Activated CD8-positive, alpha-beta memory T cell treated with anti-CD3 and anti-CD28 coated beads, Interleukin-2, amount 50 U/mL, for 4 hours (primary cell): ENCODE measurements around the gene PPP1R2B.
"Not testable (repeated sequence)": the region's sequence is repeated elsewhere in the genome, so short reads cannot be mapped to it uniquely, and the experiment has no call there.

Experiments used
- DNase-seq: peaks from one replicate; pipeline ENCODE4 v3.0.0-alpha.2; 2020

PPP1R2B gene

GRCh38 chr5:156850206-156850751 lies at the start of gene PPP1R2B:
TSS of gene PPP1R2B (plus strand) at chr5:156850295. CDS start at chr5:156850563, 268 bp downstream.
- DNase-seq = no peak

- DNase-seq = no peak
These were observed 49.2 kb upstream of the PPP1R2B start for GRCh38 chr5:156800929-156801328.

GRCh38 chr5:156802501-156802900 lies 47.6 kb upstream of the PPP1R2B start:
- DNase-seq = no peak

- DNase-seq = no peak
These were observed 46.7 kb upstream of the PPP1R2B start for GRCh38 chr5:156803404-156803803.

GRCh38 chr5:156812959-156813358 lies 37.1 kb upstream of the PPP1R2B start:
- DNase-seq = no peak

GRCh38 chr5:156815988-156816599 lies 34.0 kb upstream of the PPP1R2B start:
- no peak for DNase-seq

- DNase-seq = no peak
These were observed 30.6 kb upstream of the PPP1R2B start for GRCh38 chr5:156819537-156819936.

GRCh38 chr5:156819967-156820581 lies 30.0 kb upstream of the PPP1R2B start:
- DNase-seq = no peak

- no peak for DNase-seq
These were observed 25.9 kb upstream of the PPP1R2B start for GRCh38 chr5:156824241-156824640.

GRCh38 chr5:156824800-156825199 lies 25.3 kb upstream of the PPP1R2B start:
- DNase-seq = no peak

- DNase-seq = no peak
These were observed 24.4 kb upstream of the PPP1R2B start for GRCh38 chr5:156825688-156826087.

GRCh38 chr5:156826150-156826549 lies 23.9 kb upstream of the PPP1R2B start:
- no peak for DNase-seq

- no peak for DNase-seq
These were observed 15.2 kb upstream of the PPP1R2B start for GRCh38 chr5:156834916-156835315.

GRCh38 chr5:156835905-156836304 lies 14.2 kb upstream of the PPP1R2B start:
- DNase-seq = no peak

GRCh38 chr5:156836846-156837245 lies 13.2 kb upstream of the PPP1R2B start:
- DNase-seq = no peak

- DNase-seq = no peak
These were observed 11.1 kb upstream of the PPP1R2B start for GRCh38 chr5:156838961-156839360.

GRCh38 chr5:156841737-156842136 lies 8.4 kb upstream of the PPP1R2B start:
- DNase-seq = no peak

GRCh38 chr5:156846914-156847313 lies 3.2 kb upstream of the PPP1R2B start:
- DNase-seq = no peak

GRCh38 chr5:156848447-156848846 lies 1.6 kb upstream of the PPP1R2B start:
- not testable (repeated sequence) for DNase-seq

- DNase-seq = no peak
These were observed 1.8 kb downstream of the PPP1R2B start for GRCh38 chr5:156851880-156852279.

GRCh38 chr5:156853055-156853454 lies 3.0 kb downstream of the PPP1R2B start:
- not testable (repeated sequence) for DNase-seq

GRCh38 chr5:156865427-156865826 lies 15.3 kb downstream of the PPP1R2B start:
- no peak for DNase-seq

- no peak for DNase-seq
These were observed 20.4 kb downstream of the PPP1R2B start for GRCh38 chr5:156870498-156870839.

GRCh38 chr5:156871212-156871611 lies 21.1 kb downstream of the PPP1R2B start:
- DNase-seq = no peak
